Medulla oblongata (tissue), 1 donor: ENCODE measurements around the gene FBLL1.
"Not testable (repeated sequence)": the region's sequence is repeated elsewhere in the genome, so short reads cannot be mapped to it uniquely, and the experiment has no call there.

Experiments
- DNase-seq: peaks from one replicate; pipeline ENCODE4 v3.0.0-alpha.2; 2015; ENCODE audit errors: extremely low spot score

The FBLL1 gene

DNA sequence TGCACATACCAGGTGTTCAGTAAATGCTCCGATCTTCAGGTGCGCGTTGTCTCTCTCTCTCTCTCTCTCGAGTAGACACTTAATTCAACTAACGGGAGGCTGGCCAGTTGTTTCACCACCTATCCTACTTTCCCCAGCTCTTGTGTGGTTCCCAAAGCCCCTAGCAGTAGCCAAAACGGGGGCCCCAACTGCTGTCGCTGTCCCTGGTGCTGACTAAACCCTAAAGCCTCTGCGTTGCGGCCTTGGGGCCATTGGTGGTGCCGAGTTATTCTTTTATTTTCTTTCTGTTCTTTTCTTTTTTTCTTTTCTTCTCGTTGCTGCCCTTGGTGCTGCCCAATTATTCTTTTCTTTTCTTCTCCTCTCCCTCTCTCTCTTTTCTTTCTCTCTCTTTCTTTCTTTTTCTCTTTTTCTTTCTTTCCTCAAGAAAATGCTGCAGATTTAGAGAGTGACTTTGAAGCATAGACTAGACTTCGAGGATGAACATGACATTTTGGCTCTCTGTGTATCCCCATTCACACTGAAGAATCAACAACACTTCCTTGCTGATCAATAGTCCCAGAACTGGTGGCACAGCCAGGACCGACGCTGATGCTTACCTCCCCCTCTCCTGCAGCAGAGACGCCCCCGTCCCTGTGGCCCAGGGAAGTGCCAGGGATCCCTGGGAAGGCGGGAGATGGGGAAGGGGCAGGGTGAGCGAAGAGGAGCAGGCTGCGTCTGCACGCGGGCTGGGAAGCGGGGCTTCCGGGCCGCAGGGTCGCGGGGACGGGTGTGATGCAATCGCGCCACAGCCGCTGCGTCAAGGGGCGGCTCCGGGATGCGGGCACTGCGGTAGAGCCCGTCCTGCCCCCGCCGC is at the start of gene FBLL1:
Gene FBLL1, plus strand, starts transcription at position 785 of the 853 bp plus-strand sequence. CDS start 200 bp downstream, outside the sequence.
- peak; percentile 13 for DNase-seq

DNA sequence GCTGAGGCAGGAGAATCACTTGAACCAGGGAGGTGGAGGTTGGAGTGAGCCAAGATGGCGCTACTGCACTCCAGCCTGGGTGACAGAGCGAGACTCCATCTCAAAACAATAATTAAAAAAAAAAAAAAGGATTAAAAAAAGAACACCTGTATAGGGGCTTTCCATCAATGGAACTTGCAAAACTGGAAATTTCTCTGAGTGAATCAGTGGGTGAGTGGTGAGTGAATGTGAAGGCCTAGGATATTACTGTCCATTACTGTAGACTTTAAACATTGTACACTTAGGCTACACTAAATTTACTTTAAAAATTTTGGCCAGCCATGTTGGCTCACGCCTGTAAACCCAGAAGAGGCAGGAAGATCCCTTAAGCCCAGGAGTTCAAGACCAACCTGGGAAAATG is 48.5 kb upstream of the FBLL1 start:
- no peak for DNase-seq

DNA sequence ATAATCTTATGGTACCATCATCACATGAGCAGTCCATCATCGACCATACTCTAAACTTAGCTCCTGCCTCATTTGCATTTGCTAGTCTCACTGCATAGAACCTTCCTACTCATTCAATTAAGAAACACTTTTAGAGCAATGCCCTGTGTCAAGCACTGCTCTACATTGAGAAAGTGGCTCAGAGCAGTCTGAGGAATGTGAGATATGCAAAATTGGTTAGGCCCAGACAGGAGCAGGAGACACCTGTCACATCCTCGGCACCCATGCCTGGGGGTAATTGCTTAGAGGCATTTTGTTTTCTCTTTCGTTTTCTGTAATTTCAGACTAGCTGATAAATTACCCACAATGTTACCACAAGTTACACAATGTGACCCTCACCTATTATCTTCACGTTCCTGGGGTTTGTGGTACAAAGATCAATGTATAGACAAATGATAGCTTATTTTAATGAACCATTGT is 47.7 kb upstream of the FBLL1 start:
- no peak for DNase-seq

DNA sequence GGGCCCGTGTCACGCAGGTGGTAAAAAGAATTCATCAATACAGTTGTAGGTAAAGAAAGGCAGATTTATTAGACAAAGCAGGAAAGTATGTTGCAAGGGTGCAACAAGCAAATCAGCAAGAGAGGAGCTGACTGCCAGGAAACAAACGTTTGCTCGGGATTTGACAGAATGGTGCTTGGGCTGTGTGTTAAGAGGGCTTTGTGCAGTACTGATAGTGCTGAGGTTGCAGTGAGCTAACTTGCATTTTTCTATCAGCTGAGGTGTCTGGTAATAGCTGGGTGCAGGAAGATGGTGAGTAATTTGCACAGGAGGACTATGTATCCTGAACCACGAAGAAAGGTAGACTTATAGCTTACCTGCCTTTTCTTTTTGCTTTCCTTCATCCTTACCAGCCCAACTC is 46.7 kb upstream of the FBLL1 start:
- DNase-seq = no peak

DNA sequence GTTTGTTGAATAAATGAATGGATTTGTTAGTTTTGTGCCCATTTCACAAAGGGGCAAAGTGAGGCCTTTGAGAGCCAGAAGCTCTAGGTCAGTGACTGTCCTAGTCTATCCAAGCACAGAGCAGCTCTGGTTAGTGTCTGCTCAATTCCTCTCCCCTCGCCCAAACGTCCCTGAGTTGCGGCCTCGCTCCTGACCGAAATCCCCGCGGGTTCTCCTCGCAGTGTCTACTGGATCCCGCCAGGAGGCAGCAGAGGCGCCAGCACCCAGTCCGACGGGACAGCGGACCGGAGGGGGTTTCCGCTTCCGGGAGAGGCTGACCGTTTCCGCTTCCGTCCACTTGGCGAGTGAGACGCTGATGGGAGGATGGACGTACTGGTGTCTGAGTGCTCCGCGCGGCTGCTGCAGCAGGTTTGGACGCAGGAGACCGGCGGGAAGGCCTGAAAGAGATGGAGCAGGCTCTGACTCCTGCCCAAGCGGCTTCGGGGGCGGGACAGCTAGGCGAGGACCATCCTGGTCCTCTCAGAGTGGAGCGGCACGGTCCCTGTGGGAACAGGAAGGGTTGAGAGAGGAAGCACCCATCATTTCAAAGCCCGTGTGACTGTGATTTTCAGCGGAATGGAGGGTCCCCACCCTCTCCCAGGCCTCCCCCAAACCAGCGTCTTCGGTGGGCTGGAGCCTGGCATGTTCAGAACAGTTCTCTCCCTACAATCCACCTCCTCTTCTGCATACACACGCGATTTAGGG is 42.8 kb upstream of the FBLL1 start, which contains the start of gene RARS1:
Gene RARS1, plus strand, starts transcription at position 336 of the 744 bp plus-strand sequence. Its CDS starts 28 bp downstream, at position 364.
- DNase-seq = peak; percentile 95

DNA sequence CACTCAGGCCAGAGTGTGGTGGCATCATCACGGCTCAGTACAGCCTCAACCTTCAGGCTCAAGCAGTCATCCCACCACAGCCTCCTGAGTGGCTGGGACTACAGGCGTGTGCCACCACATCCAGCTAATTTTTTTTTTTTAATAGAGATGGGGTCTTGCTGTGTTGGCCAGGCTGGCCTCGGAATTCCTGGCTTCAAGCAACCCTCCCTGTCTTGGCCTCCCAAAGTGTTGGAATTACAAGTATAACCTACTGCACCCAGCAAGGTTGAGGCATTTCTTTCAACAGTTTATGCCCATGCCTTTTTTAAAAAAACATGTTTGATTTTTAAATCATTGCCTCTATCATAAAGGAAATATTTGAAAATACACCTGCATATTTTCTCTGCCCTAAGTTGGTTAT is 40.0 kb upstream of the FBLL1 start:
- DNase-seq = no peak

DNA sequence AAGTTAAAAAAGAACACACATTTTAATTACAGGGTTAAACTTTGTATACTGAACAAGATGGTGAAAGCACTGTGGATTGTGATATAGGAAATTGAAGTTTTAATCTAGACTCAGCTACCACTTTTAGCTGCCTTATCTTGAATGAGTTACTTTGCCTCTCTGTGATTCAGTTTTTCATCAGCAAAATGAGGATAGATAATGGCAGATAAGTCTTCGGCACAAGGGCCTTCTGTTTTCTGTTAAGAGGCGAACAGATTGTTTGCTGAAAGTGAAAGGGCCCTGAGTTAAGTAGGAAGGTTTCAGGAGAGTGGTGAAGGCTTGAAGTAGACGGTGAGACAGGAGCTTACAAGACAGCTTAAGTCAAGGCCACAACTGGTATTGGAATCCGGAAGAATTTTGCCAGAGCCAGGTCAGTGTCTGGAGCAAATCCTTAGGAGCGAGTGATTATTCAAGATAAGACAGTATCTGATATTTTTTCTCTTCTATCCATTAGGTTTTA is 35.0 kb upstream of the FBLL1 start:
- DNase-seq = no peak

DNA sequence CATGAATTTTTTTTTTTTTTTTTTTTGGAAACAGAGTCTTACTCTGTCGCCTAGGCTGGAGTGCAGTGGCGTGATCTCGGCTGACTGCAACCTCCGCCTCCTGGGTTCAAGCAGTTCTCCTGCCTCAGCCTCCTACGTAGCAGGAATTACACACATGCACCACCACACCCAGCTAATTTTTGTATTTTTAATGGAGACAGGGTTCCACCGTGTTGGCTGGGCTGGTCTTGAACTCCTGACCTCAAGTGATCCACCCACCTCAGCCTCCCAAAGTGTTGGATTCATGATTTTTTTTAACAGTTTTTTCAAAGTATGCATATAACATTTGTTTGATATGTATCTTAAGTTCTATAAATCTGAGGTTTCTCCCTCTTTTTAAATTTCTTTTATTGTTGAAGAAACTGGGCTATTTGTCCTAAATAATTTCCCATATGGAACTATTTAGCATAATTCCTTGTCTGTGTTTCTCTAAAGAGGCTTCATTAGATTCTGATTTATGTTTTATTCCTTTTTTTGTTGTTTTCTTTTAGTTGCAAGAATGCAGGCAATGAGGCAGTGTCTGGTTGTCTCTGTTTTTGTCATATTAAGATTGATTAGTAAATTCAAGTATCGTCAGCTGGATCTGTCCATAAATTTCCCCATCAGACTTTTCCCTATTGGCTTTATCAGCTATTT is 26.4 kb upstream of the FBLL1 start:
- no peak for DNase-seq

DNA sequence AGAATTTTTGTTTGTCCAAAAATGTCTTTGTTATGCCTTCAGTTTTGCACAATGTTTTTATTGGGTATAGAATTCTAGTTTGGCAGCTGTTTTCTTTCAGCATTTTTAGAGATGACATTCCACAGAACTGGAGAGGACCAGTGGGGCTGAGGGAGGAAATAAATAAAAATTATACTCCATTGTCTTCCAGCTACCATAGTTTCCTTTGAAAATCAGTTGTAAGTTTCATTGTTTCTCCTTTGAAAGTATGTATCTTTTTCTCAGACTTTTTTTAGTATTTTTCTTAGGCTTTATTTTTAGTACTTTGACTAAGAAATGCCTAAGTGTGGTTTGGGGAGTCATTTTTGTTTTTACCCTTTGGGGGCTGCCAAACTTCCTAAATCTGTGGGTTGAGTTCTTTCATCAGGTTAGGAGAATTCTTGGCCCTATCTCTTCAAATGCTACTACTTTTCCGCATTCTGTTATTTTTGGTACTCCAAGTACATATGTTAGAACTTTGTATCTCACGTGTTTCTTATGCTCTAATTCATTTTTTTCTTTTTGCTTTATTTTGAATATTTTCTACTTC is 15.2 kb upstream of the FBLL1 start:
- DNase-seq = no peak

DNA sequence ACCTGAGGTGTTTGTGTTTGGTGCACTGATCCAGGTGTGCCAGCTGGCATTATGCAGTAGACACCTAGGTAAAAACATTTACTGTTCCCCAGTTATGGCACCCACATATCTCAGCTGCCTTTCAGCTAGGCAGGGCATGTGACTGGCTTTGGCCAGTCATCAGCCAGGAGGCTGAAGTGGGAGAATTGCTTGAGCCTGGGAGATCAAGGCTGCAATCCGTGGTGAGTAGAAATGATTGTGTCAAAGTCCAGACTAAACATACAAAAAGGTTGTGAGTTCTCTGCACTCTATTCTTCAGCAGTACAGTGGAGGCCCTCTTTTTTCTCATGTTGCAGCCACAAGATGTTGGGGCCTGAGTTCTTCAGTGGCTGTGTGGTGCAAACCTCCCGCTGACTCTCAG is 3.2 kb upstream of the FBLL1 start:
- no peak for DNase-seq

DNA sequence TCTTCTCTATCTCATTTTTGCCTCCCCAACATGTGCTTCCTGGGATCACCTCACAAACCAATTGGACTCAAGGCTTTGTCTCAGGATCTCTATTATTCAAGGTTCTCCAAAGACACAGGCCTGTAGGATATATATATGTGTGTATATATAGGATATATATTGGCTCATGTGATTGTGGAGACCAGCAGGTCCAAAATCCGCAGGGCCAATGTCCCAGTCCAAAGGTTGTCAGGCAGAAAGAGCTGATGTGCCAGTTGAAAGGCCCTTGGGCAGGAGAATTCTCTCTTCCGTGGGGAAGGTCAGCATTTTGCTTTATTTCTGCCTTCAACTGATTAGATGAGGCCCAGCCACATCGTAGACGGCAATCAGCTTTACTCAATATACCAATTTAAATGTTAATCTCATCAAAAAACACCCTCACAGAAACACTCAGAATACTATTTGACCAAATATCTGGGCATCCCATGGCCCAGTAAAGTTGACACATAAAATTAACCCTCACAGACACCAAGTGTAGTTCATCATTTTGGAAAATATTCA is 1.3 kb upstream of the FBLL1 start:
- no peak for DNase-seq

DNA sequence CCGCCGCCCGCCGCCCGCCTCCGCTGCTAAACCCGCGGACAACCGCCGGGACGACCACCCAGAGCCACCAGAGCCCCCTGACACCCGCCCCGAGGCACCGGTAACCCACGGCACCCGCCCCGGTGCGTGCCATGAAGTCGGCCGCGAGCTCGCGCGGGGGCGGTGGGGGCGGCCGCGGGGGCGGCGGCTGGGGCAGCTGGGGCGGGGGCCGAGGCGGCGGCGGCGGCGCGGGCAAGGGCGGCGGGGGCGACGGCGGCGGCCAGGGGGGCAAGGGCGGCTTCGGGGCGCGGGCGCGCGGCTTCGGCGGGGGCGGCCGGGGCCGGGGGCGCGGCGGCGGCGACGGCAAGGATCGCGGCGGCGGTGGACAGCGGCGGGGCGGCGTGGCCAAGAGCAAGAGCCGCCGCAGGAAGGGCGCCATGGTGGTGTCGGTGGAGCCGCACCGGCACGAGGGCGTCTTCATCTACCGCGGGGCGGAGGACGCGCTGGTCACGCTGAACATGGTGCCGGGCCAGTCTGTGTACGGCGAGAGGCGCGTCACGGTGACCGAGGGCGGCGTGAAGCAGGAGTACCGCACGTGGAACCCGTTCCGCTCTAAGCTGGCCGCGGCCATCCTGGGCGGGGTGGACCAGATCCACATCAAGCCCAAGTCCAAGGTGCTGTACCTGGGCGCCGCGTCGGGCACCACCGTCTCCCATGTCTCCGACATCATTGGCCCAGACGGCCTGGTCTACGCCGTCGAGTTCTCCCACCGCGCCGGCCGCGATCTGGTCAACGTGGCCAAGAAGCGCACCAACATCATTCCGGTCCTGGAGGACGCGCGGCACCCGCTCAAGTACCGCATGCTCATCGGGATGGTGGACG is 499 bp downstream of the FBLL1 start:
- DNase-seq = no peak

DNA sequence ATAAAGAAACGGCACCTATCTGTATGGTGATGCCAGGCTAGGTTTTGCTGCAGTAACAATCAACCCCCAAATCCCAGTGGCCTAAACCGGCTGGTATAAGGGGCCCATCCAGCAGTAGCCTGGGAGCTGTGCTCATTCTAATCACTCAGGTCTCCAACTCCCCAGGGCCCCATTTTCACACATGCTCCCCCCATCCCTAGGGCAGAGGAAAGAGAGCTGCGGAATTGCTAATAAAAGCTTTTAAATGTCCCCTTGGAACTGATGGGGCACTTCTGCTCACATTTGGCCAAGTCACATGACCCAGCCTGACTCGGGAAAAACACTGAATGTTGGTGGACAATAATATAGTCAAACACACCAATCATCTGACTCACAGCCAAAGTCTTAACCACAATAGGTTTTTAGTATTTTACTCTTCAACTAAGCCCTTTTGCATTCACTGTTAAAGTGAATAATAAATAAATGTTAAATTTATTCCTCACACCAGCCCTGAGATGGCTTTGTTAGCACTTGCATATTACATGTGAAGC is 1.6 kb downstream of the FBLL1 start:
- no peak for DNase-seq

DNA sequence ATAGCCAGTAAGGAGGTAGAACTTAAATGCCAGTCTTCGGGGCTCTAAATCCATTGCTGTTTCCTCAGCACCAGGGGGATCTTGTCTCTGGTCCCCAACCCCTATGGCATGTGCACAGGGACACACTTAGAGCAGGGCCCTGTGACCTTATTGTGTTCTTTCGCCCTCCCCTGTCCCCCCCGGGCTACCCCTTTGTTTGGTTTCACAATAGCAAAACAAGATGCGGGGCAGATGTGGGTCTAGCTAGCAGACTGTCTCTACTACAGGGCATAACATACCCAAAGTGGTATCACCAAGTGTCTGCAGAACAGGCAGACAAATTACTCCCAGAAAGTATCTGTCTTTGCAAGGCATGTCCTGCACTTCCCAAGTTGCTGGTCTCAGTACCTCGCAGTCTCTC is 2.1 kb downstream of the FBLL1 start:
- DNase-seq = no peak

DNA sequence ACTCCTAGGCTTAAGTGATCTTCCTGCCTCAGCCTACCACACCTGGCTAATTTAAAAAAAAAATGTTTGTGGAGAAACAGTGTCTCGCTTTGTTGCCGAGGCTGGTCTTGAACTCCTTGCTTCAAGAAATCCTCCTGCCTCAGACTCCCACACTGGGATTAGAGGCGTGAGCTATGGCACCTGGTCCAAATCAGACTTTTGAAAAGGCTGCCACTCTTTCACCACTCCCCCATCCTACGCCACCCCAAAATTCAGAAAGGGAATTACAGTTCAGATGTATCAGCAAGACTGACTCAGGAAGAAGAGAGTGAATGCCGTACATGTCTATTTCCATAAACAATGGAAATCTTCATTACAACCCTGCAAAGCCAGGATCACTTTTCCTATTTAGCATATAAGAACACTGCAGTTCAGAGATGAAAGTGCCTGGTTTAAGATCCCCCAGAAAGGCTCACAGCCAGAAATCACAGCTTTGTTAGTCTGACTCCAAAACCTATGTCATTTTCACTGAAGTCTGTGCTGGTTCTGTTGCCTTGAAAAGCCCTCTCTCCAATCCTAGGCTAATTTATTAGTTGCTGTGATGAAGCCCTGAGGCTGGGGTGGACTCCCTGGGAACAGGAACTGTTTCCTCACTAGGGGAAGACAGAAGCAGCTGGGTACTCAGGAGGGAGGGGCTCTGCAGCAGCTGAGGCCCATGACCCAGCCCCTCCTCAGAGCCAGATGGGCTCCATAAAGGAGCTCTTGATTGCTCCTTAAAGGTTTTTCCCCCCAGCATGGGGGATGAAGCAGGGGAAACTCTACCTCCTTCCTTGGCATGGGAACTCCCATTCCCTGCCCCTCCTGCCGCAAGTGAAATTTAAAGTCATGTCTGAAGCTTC is 3.1 kb downstream of the FBLL1 start:
- DNase-seq = no peak

DNA sequence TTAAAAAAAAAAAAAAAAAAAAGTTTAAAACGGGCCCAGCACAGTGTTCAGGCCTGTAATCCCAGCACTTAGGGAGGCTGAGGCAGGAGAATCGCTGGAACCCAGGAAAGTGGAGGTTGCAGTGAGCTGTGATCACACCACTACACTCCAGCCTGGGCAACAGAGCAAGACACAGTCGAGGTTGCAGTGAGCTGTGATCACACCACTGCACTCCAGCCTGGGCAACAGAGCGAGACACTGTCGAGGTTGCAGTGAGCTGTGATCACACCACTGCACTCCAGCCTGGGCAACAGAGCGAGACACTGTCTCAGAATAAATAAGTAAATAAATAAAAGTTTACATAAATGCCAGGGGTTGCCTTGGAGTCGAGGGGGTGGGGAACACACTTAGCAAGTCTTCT is 5.2 kb downstream of the FBLL1 start:
- DNase-seq = not testable (repeated sequence)

DNA sequence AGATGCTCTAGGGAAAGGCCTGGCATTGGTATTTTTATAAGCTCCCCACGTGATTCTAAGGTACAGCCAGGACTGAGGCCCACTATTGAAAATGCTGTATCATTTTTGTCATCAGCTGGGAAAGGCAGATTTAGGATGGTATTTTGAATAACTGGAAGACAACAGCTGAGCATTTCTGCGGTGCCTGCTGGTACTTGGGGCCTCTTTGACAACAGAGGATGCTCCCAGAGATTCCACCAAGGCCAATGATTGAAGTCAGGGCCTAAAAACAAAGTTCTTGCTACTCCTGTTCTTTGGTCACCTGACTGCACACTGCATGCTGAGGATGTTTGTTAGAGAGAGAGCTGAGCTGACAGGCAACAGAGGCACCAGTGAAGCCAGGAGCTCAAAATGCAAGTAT is 8.1 kb downstream of the FBLL1 start:
- no peak for DNase-seq

DNA sequence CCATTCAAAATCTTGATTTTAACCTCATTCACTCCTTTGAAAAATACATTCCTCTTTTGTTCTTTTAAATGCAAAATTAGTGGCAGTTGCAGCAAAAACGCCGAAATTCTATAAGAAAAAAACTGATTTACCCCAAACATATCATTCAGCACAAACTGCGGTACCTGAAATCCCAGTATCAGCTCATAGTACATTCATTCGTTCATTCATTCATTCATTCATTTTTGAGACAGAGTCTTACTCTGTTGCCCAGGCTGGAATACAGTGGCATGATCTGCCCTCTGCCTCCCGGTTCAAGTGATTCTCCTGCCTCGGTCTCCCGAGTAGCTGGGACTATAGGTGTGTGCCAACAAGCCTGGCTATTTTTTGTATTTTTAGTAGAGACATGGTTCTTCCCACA is 20.4 kb downstream of the FBLL1 start:
- DNase-seq = no peak

DNA sequence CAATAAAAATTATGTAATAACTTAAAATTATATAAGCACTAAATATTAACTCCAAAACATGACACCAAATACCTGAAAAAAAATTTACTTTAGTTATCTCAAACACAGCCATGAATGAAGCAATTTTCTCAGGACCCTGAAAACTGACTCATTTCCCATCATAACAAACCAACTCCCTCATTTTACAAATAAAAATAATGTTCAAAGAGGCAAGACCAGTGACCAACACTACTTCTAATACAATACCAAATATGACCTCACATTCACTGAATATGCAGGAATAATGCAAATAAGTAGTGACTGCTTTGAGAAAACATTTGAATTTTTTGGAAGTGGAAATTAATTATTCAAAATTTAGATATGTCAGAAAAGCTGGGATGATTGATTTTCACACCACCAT is 21.6 kb downstream of the FBLL1 start:
- no peak for DNase-seq
